ENCODE data around the gene NOC2L.
"Not testable (repeated sequence)": the region's sequence is repeated elsewhere in the genome, so short reads cannot be mapped to it uniquely, and the experiment has no call there.

Gene NOC2L

GRCh38 chr1:958823-959730, at the start of gene NOC2L:
Gene NOC2L (minus strand): TSS chr1:959256. CDS start chr1:959240, 16 bp downstream.
- DNase-seq (ENCODE audit: low read depth): peak; percentile 97

GRCh38 chr1:1006305-1007159, 47.5 kb upstream of the NOC2L start:
- no peak for DNase-seq (ENCODE audit: low read depth)

- no peak for DNase-seq (ENCODE audit: low read depth)
Observed at GRCh38 chr1:1005774-1006304, 46.8 kb upstream of the NOC2L start.

- no peak for DNase-seq (ENCODE audit: low read depth)
Observed at GRCh38 chr1:1004780-1005697, 46.0 kb upstream of the NOC2L start.

GRCh38 chr1:1004420-1004779, 45.3 kb upstream of the NOC2L start:
- no peak for DNase-seq (ENCODE audit: low read depth)

- no peak for DNase-seq (ENCODE audit: low read depth)
Observed at GRCh38 chr1:1003618-1004419, 44.8 kb upstream of the NOC2L start.

GRCh38 chr1:1001057-1001783, 42.2 kb upstream of the NOC2L start:
- no peak for DNase-seq (ENCODE audit: low read depth)

- peak; percentile 61 for DNase-seq (ENCODE audit: low read depth)
Observed at GRCh38 chr1:1000357-1001056, 41.5 kb upstream of the NOC2L start.

GRCh38 chr1:999725-1000356, 40.8 kb upstream of the NOC2L start, which contains the start of gene HES4:
Gene HES4 (minus strand): TSS chr1:1000097. CDS start chr1:999973, 124 bp downstream.
- peak; percentile 55 for DNase-seq (ENCODE audit: low read depth)

- no peak for DNase-seq (ENCODE audit: low read depth)
Observed at GRCh38 chr1:998995-999724, 40.1 kb upstream of the NOC2L start.

GRCh38 chr1:998745-998994, 39.6 kb upstream of the NOC2L start:
- no peak for DNase-seq (ENCODE audit: low read depth)

GRCh38 chr1:997993-998744, 39.1 kb upstream of the NOC2L start:
- no peak for DNase-seq (ENCODE audit: low read depth)

GRCh38 chr1:997713-997992, 38.6 kb upstream of the NOC2L start:
- DNase-seq (ENCODE audit: low read depth): no peak

- no peak for DNase-seq (ENCODE audit: low read depth)
Observed at GRCh38 chr1:996851-997712, 38.0 kb upstream of the NOC2L start.

- no peak for DNase-seq (ENCODE audit: low read depth)
Observed at GRCh38 chr1:995665-996633, 36.9 kb upstream of the NOC2L start.

- DNase-seq (ENCODE audit: low read depth): not testable (repeated sequence)
Observed at GRCh38 chr1:994546-994945, 35.5 kb upstream of the NOC2L start.

All from stimulated activated CD8-positive, alpha-beta memory T cell treated with anti-CD3 and anti-CD28 coated beads, Interleukin-12 subunit alpha, Interleukin-12 subunit beta, amount 100 ng/mL, for 4 hours (primary cell).